OCI-LY1 (cell line): Measurements from ENCODE around the gene NFYA.
A peak's percentile ranks its signal among the peaks of the same experiment; 100 is the strongest.

Experiments
- H2AFZ ChIP-seq: fragments of 200-600 bp; sonication (generic), shearing (Covaris generic); 2 replicates; pipeline ENCODE4 v1.6.0; 2014; ENCODE audit warnings: antibody characterized with exemption, mild to moderate bottlenecking, low read length
- H3F3A ChIP-seq: fragments of 200-600 bp; sonication (generic), shearing (Covaris generic); 2 replicates; pipeline ENCODE4 v1.6.0; 2014; ENCODE audit warnings: mild to moderate bottlenecking, antibody characterized with exemption, low read length, moderate library complexity; ENCODE audit not compliant: insufficient read depth
- H3K27ac ChIP-seq: fragments of 200-600 bp; sonication (generic); 2 replicates; pipeline ENCODE4 v1.5.1; 2014; ENCODE audit warnings: low read length, mixed run types, mild to moderate bottlenecking, low read depth; ENCODE audit not compliant: poor library complexity, severe bottlenecking
- H3K27me3 ChIP-seq: fragments of 200-600 bp; sonication (generic); 2 replicates; pipeline ENCODE4 v1.6.0; 2014; ENCODE audit warnings: antibody characterized with exemption, mild to moderate bottlenecking, low read length, moderate library complexity; ENCODE audit not compliant: insufficient read depth
- H3K36me3 ChIP-seq: fragments of 200-600 bp; sonication (generic); 2 replicates; pipeline ENCODE4 v1.6.1; 2014; ENCODE audit warnings: mild to moderate bottlenecking, antibody characterized with exemption, low read length, moderate library complexity, mixed read lengths; ENCODE audit not compliant: insufficient read depth
- H3K4me1 ChIP-seq: fragments of 200-600 bp; sonication (generic); 2 replicates; pipeline ENCODE4 v1.5.1; 2014; ENCODE audit warnings: mild to moderate bottlenecking, low read length, moderate library complexity; ENCODE audit not compliant: insufficient read depth, severe bottlenecking
- H3K4me2 ChIP-seq: fragments of 200-600 bp; sonication (generic), shearing (Covaris generic); 2 replicates; pipeline ENCODE4 v1.6.1; 2014; ENCODE audit warnings: low read length
- H3K4me3 ChIP-seq: fragments of 200-600 bp; sonication (generic); 2 replicates; pipeline ENCODE4 v1.5.1; 2014; ENCODE audit warnings: low read length, low read depth, mild to moderate bottlenecking, mixed read lengths; ENCODE audit not compliant: poor library complexity, severe bottlenecking
- H3K79me2 ChIP-seq: fragments of 200-600 bp; shearing (Covaris generic); 2 replicates; pipeline ENCODE4 v1.6.1; 2016; ENCODE audit warnings: mixed run types, low read length, mixed read lengths; ENCODE audit not compliant: insufficient read depth
- H3K9ac ChIP-seq: fragments of 200-600 bp; sonication (generic), shearing (Covaris generic); 2 replicates; pipeline ENCODE4 v1.6.1; 2014; ENCODE audit warnings: mild to moderate bottlenecking, low read length, mixed read lengths
- H3K9me2 ChIP-seq: fragments of 200-600 bp; sonication (generic), shearing (Covaris generic); 2 replicates; pipeline ENCODE4 v1.6.1; 2014; ENCODE audit warnings: low read depth, mild to moderate bottlenecking, low read length, mixed read lengths
- H3K9me3 ChIP-seq: fragments of 200-600 bp; shearing (Covaris generic); 2 replicates; pipeline ENCODE4 v1.6.1; 2014; ENCODE audit warnings: low read length, mixed read lengths
- H4K20me1 ChIP-seq: fragments of 200-600 bp; sonication (generic), shearing (Covaris generic); 2 replicates; pipeline ENCODE4 v1.6.0; 2016; ENCODE audit warnings: mild to moderate bottlenecking, low read length; ENCODE audit not compliant: insufficient read depth
- CTCF ChIP-seq: fragments of 200-600 bp; sonication (generic), shearing (Covaris generic); IDR thresholded peaks from 2 replicates; pipeline ENCODE4 v1.5.1; 2017; ENCODE audit warnings: mild to moderate bottlenecking, antibody characterized with exemption, low read length, moderate library complexity, mixed read lengths
- EZH2 ChIP-seq: fragments of 200-600 bp; sonication (generic), shearing (Covaris generic); IDR thresholded peaks from 2 replicates; pipeline ENCODE4 v1.8.0; 2017; ENCODE audit warnings: borderline replicate concordance, mixed run types, mild to moderate bottlenecking, antibody characterized with exemption, low read length, moderate library complexity, mixed read lengths

Gene NFYA

GRCh38 chr6:41079080-41079479, 6.3 kb downstream of the NFYA start:
- TF ChIP-seq CTCF (no peak), EZH2 (no peak)
- Histone ChIP-seq H3K4me1 (peaks cover 63% of the 10 kb centered on the region), H3K4me2 (no peak overlapping the region), H3K27me3 (no peaks in the 10 kb centered on the region), H3K36me3 (peaks cover 60% of the 10 kb centered on the region), H3K79me2 (peaks cover 62% of the 10 kb centered on the region), H3K9ac (no peak overlapping the region), H3F3A (no peaks in the 10 kb centered on the region), H3K9me3 (no peaks in the 10 kb centered on the region), H3K9me2 (no peaks in the 10 kb centered on the region), H2AFZ (no peak overlapping the region), H3K4me3 (no peak overlapping the region), H3K27ac (no peak overlapping the region), H4K20me1 (0 out of 2 replicates have a peak, but pooled peaks cover 5% of the 10 kb centered on the region)

- H3K27ac ChIP-seq: peak overlapping the region; percentile 54
- no peak overlapping the region for H3K4me3 ChIP-seq
- peaks cover 48% of the 10 kb centered on the region for H3K4me1 ChIP-seq
- no peak overlapping the region for H3K9ac ChIP-seq
- no peak for TF ChIP-seq EZH2
- no peak for TF ChIP-seq CTCF
- no peaks in the 10 kb centered on the region for H3F3A ChIP-seq
- no peaks in the 10 kb centered on the region for H3K9me3 ChIP-seq
- 0 out of 2 replicates have a peak, but pooled peaks cover 5% of the 10 kb centered on the region for H4K20me1 ChIP-seq
- H3K36me3 ChIP-seq: peaks cover 75% of the 10 kb centered on the region
- peaks cover 47% of the 10 kb centered on the region for H3K79me2 ChIP-seq
- no peak overlapping the region for H2AFZ ChIP-seq
- no peak overlapping the region for H3K4me2 ChIP-seq
- no peaks in the 10 kb centered on the region for H3K27me3 ChIP-seq
- no peaks in the 10 kb centered on the region for H3K9me2 ChIP-seq
These were observed 7.8 kb downstream of the NFYA start for GRCh38 chr6:41080621-41081020.

- Histone ChIP-seq H3K4me2 (no peak overlapping the region), H3K4me1 (peaks cover 24% of the 10 kb centered on the region), H3K9me2 (no peaks in the 10 kb centered on the region), H4K20me1 (peaks cover 6% of the 10 kb centered on the region; the same call in 1 of the 2 replicates), H2AFZ (no peak overlapping the region), H3K9me3 (no peaks in the 10 kb centered on the region), H3K79me2 (peaks cover 22% of the 10 kb centered on the region), H3K4me3 (no peak overlapping the region), H3K27ac (no peak overlapping the region), H3K9ac (no peak overlapping the region), H3K27me3 (no peaks in the 10 kb centered on the region), H3K36me3 (peaks cover 98% of the 10 kb centered on the region), H3F3A (no peaks in the 10 kb centered on the region)
- TF ChIP-seq EZH2 (no peak), CTCF (no peak)
These were observed 10.3 kb downstream of the NFYA start for GRCh38 chr6:41083072-41083471.
